Hematopoietic multipotent progenitor cell treated with erythropoietin and hydrocortisone succinate and interleukin-3 and kit ligand, for 17 days (in vitro differentiated cells): ENCODE results near the gene PRG3.

Experiments
- DNase-seq: peaks from one replicate; pipeline ENCODE4 v3.0.0-alpha.2; 2015; ENCODE audit warnings: low spot score

Gene PRG3

GRCh38 chr11:57359896-57360690 is 20.9 kb downstream of the PRG3 start:
- no peak for DNase-seq

- no peak for DNase-seq
These were observed 21.6 kb downstream of the PRG3 start for GRCh38 chr11:57359396-57359795.

GRCh38 chr11:57358991-57359390 is 22.0 kb downstream of the PRG3 start:
- no peak for DNase-seq

GRCh38 chr11:57358543-57358961 is 22.4 kb downstream of the PRG3 start:
- DNase-seq = no peak

- no peak for DNase-seq
These were observed 23.1 kb downstream of the PRG3 start for GRCh38 chr11:57357856-57358255.

- DNase-seq = no peak
These were observed 23.6 kb downstream of the PRG3 start for GRCh38 chr11:57357310-57357709.

DNA sequence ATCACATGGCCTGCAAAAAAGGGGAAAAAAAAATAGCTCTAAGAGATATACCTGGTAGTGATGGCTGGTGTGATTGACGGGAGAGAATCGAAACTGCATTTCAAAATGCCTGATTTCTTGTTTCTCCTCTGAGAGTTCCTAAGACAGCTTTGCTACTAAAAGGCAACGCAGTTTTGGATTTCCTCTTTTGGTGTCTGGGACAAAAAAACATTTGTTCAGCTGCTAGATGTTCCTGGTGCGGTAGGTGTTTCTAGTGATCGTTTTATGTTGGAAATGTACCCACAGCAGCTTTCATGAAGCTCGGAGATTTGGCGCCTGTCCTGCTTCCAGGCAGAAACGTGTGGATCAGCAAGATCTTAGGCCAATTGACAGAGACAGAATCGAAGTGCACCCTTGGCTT is 24.7 kb downstream of the PRG3 start:
- DNase-seq = no peak

DNA sequence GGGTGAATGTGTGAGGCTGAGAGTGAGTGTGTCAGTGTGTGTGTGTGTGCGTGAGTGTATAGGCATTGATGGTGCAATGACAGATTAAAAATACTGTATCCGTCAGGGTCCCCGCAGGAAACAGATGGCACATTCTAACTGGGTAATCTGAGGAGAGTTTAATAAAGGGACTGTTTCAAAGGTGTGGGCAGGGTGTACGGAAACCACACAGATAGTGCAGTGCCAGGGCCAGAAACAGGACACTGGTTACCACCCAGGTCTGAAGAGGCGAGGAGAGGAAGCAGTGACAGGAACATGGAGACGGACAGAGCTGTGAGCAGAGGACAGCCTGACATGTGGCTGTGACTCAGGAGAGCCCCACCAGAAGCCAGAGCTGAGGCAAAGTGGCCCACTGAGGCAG is 26.3 kb downstream of the PRG3 start:
- no peak for DNase-seq

DNA sequence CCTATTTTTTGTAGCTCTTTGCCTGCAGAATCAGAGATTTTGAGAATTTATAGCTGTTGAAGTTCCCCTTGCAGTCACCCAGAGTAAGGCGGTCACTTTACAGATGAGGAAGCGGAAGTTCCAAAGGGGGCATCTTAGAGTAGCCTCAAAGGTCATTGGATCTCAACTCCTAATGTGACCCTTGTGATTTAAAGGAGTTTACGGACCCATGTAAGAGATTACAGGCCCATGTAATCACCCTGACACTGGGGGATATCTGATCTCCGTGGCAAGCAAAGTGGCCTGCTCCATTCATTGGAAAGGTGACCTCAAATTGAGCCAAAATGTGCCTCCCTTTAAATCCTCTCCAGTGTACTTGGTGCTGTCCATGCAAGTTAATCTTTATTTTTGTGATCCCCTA is 27.1 kb downstream of the PRG3 start:
- DNase-seq = no peak

GRCh38 chr11:57353446-57353845 is 27.5 kb downstream of the PRG3 start:
- DNase-seq = no peak

- DNase-seq = no peak
These were observed 27.9 kb downstream of the PRG3 start for GRCh38 chr11:57353036-57353435.

DNA sequence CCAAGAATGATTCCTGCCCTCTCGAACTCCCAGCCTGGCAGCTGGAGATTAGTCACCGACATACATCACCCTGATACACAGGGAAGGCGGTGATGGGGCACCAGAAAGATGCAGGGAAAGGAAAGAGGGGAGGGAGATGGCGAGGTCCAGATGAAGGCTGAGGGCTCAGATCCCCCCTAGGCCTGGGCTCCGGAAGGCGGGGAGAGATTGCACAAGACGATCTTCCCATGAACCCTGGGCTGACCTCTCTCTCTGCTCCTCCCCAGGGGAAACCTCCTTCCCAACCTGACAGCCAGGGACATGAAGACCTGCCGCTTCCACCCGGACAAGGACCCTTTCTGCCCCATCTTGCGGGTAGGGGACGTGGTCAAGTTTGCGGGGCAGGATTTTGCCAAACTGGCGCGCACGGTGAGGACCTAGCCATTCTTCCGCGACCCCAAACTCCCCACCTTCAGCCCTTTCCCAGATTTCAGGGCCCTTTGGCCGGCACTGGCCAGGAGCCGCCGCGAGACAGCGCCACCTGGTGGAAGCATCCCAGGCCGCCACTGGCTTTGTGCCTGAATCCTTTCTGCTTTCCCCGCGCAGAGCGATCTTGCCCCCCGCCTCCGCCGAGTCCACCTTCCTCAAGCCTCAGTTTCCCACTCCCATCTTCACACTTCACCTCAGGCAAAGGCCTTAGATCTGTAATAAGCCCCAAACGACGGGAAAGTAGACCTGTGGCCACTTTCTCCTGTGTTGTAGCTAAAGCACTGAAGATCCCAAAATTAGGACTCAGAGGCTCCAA is 31.3 kb downstream of the PRG3 start:
- DNase-seq = peak; percentile 62

DNA sequence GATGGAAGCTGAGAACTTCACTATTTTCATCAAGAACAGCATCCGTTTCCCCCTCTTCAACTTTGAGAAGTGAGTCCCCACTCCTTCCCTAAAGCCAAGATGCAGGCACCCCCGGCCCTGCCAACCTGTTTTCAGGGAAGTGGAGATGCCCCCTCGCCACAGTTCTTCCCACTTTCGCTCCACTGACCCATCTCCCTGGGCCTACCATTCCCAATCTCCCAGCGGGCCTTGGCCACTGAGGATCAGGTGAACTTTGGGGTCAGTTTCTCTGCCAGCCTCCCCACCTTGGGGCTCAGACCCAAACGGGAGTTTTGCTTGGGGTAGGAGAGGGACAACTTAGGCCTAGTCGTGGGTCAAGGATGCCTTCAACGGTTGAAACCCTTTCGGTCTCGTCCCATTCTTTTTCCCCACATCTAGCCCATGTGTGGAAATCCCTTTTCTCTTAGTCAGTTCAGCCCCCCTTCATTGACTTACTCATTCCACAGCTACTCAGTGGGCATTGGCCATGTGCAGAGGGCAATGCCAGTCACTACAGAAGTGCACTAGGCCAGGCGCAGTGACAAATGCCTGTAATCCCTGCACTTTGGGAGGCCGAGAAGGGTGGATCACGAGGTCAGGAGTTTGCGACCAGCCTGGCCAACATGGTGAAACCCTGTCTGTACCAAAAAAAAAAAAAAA is 32.2 kb downstream of the PRG3 start:
- DNase-seq = no peak

- no peak for DNase-seq
These were observed 32.9 kb downstream of the PRG3 start for GRCh38 chr11:57348052-57348451.

- DNase-seq = no peak
These were observed 33.6 kb downstream of the PRG3 start for GRCh38 chr11:57347336-57347735.

DNA sequence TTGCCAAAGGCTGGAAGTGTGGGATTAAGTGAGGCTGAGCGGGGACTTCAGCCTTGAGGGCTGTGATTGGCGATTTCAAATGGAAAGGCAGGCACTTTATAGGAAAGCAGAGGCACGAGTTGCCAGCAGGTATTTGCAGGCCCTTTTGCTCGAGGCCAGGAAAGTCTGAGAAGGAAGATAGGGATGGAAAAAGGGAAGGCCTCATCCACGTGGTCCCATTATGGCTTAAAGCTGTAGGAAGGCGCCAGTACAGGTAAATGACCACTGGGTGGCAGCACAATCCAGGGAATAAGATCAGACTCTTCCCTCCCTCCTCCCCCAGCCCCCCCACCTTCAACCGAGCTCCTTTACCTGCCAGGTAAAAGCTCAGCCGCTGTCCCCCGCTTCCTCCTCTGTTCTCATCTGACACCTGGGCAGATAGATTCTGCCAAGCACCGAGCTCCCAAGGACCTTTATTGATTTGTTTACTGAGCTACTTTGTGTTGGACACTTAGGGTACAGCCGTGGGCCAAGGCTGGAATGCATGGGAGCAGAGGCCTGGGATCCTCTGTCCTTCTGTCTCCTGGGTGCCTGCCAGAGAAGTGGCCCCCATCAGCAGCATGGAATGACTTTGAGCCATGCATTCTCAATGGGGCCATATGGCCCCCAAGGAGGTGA is 35.3 kb downstream of the PRG3 start:
- peak; percentile 81 for DNase-seq

- DNase-seq = no peak
These were observed 36.1 kb downstream of the PRG3 start for GRCh38 chr11:57344826-57345225.

GRCh38 chr11:57343825-57344224 is 37.1 kb downstream of the PRG3 start:
- DNase-seq = no peak

- DNase-seq = no peak
These were observed 38.2 kb downstream of the PRG3 start for GRCh38 chr11:57342702-57343101.

GRCh38 chr11:57341250-57341808 is 39.6 kb downstream of the PRG3 start:
- no peak for DNase-seq

GRCh38 chr11:57340039-57340615 is 40.8 kb downstream of the PRG3 start:
- no peak for DNase-seq

DNA sequence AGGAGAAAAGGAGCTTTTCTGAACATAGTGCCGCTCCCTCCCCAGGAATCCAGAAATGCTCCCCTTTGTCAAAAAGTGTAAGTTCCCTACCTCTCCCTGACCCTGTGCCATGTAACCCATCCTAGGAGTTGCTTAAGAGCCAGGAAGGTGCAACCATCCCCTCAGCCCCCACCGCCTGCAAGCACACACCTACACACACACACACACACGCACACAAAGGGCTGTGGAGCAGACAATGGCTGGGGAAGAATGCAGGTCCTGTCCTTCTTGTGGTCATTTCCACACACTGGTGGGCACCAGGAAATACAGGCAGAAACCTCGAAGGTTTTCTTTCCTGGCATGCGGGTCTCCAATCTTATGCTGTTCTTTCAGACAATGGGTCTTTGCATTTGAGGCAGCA is 41.6 kb downstream of the PRG3 start:
- no peak for DNase-seq
